ENCODE measurements around the gene RANGAP1. TPM values are rescaled to one million over a fixed set of nuclear protein-coding genes. Genes with fewer than 3 reads are reported as not detected.
A peak's percentile ranks its signal among the peaks of the same experiment; 100 is the strongest.
"Not testable (repeated sequence)": the region's sequence is repeated elsewhere in the genome, so short reads cannot be mapped to it uniquely, and the experiment has no call there.

The RANGAP1 gene
- total RNA-seq, 4 donors from 2014 or later, result 21.3 to 28.1 (median 26.2) TPM

- Histone ChIP-seq H3K36me3 (no peaks in the 10 kb centered on the region), H3K27ac (no peak overlapping the region), H3K27me3 (no peaks in the 10 kb centered on the region), H3K4me3 (no peak overlapping the region), H3K9me3 (no peaks in the 10 kb centered on the region), H3K4me1 (peaks cover 4 to 7% (median 6%) of the 10 kb centered on the region in 4 donors)
- intact Hi-C loops (cut with DNase I; ENCODE audit: low total_unique reads) (no loop called here), in situ Hi-C loops (cut with MboI; ENCODE audit: low pct_ligation_motif_present in 1 of 4, low pct_unique_long_range_greater_than_20kb in 1 of 4, low sequenced_read_pairs in 3 of 4) (no loop called here)
- no peak for DNase-seq
- WGBS, 2 donors (ENCODE audit: low coverage in 1 of 2), result 94% methylated on average over 3 to 9 of the region's 9 CpGs
- TF ChIP-seq, protein P1, sequence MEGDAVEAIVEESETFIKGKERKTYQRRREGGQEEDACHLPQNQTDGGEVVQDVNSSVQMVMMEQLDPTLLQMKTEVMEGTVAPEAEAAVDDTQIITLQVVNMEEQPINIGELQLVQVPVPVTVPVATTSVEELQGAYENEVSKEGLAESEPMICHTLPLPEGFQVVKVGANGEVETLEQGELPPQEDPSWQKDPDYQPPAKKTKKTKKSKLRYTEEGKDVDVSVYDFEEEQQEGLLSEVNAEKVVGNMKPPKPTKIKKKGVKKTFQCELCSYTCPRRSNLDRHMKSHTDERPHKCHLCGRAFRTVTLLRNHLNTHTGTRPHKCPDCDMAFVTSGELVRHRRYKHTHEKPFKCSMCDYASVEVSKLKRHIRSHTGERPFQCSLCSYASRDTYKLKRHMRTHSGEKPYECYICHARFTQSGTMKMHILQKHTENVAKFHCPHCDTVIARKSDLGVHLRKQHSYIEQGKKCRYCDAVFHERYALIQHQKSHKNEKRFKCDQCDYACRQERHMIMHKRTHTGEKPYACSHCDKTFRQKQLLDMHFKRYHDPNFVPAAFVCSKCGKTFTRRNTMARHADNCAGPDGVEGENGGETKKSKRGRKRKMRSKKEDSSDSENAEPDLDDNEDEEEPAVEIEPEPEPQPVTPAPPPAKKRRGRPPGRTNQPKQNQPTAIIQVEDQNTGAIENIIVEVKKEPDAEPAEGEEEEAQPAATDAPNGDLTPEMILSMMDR (IDR thresholded peaks at IDR 0.05), result no peak
- TF ChIP-seq EP300 (IDR thresholded peaks at IDR 0.05; ENCODE audit: low read depth) (no peak), POLR2A (IDR thresholded peaks at IDR 0.05) (no peak), POLR2AphosphoS5 (IDR thresholded peaks at IDR 0.05) (no peak)
These were observed 11.1 kb upstream of the RANGAP1 start for GRCh38 chr22:41296826-41297667.

GRCh38 chr22:41294816-41295215 is 8.8 kb upstream of the RANGAP1 start:
- not testable (repeated sequence) for H3K4me3 ChIP-seq

GRCh38 chr22:41290262-41291221 is 4.6 kb upstream of the RANGAP1 start:
- Histone ChIP-seq H3K27me3 (no peaks in the 10 kb centered on the region), H3K27ac (peak overlapping the region in 2 of 4 donors; percentile 14 to 76), H3K4me1 (peaks cover 6 to 27% (median 11%) of the 10 kb centered on the region in 4 donors), H3K9me3 (no peaks in the 10 kb centered on the region), H3K4me3 (no peak overlapping the region), H3K36me3 (no peaks in the 10 kb centered on the region)
- in situ Hi-C loops (cut with MboI; ENCODE audit: low pct_ligation_motif_present in 1 of 4, low pct_unique_long_range_greater_than_20kb in 1 of 4, low sequenced_read_pairs in 3 of 4) (no loop called here), intact Hi-C loops (cut with DNase I; ENCODE audit: low total_unique reads) (no loop called here)
- no peak for DNase-seq
- TF ChIP-seq, protein P1 (IDR thresholded peaks at IDR 0.05), result no peak
- TF ChIP-seq POLR2AphosphoS5 (IDR thresholded peaks at IDR 0.05) (no peak), POLR2A (IDR thresholded peaks at IDR 0.05) (no peak), EP300 (IDR thresholded peaks at IDR 0.05; ENCODE audit: low read depth) (no peak)
- 66 to 68% methylated on average over 7 to 8 of the region's 8 CpGs for WGBS, 2 donors (ENCODE audit: low coverage in 1 of 2)

More at GRCh38 chr22:41294816-41295215, 8.8 kb upstream of the RANGAP1 start:
- intact Hi-C loops (cut with DNase I; ENCODE audit: low total_unique reads); H3K27ac ChIP-seq; H3K4me1 ChIP-seq; H3K27me3 ChIP-seq; H3K9me3 ChIP-seq; DNase-seq; in situ Hi-C loops (cut with MboI; ENCODE audit: low pct_ligation_motif_present in 1 of 4, low pct_unique_long_range_greater_than_20kb in 1 of 4, low sequenced_read_pairs in 3 of 4); H3K36me3 ChIP-seq: not testable (repeated sequence)
- 42% methylated on average over 2 of the region's 28 CpGs; no CpG with 5 or more reads in 1 of the 2 donors for WGBS, 2 donors (ENCODE audit: low coverage in 1 of 2)

DNA sequence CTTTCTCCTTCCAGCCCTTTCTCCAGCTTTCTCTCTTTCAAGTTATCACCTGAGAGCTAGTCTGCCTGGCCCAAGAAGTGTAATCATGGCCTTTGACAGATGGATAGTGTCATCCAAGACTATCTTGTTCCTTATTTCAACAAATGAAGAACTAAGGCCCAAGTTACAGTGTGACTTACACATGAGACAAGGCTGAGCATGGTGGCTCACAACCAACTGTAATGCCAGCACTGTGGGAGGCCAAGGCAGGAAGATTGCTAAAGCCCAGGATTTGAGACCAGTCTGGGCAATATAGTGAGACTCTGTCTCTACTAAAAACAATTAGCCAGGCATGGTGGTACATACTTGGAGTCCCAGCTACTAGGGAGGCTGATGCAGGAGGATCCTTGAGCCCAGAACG is 3.7 kb upstream of the RANGAP1 start:
- Histone ChIP-seq H3K4me1 (peaks cover 7 to 35% (median 19%) of the 10 kb centered on the region in 4 donors), H3K27ac (peak overlapping the region in 1 of 4 donors; percentile 76), H3K9me3 (no peaks in the 10 kb centered on the region), H3K36me3 (no peaks in the 10 kb centered on the region), H3K27me3 (no peaks in the 10 kb centered on the region), H3K4me3 (no peak overlapping the region)
- 100% methylated on average over 1 of the region's 1 CpG for WGBS, 2 donors (ENCODE audit: low coverage in 1 of 2)
- no peak for TF ChIP-seq EP300 (IDR thresholded peaks at IDR 0.05; ENCODE audit: low read depth)
- TF ChIP-seq POLR2A (IDR thresholded peaks at IDR 0.05), result no peak
- TF ChIP-seq POLR2AphosphoS5 (IDR thresholded peaks at IDR 0.05), result no peak
- TF ChIP-seq, protein P1 (IDR thresholded peaks at IDR 0.05), result no peak
- no peak for DNase-seq
- intact Hi-C loops (cut with DNase I; ENCODE audit: low total_unique reads), result no loop called here
- in situ Hi-C loops (cut with MboI; ENCODE audit: low pct_ligation_motif_present in 1 of 4, low pct_unique_long_range_greater_than_20kb in 1 of 4, low sequenced_read_pairs in 3 of 4), result no loop called here

Measured in transverse colon (tissue), 4 donors.